Stimulated activated CD4-positive, alpha-beta T cell treated with anti-CD3 and anti-CD28 coated beads, TNF-alpha, amount 100 ng/mL, for 48 hours (primary cell): ENCODE results near the gene PRDM7.
"Not testable (repeated sequence)": the region's sequence is repeated elsewhere in the genome, so short reads cannot be mapped to it uniquely, and the experiment has no call there.

Experiments
- DNase-seq, 3 donors: peaks; one replicate each; pipeline ENCODE4 v3.0.0-alpha.2; 2020; ENCODE audit warnings: low read depth in 3 of 3

Gene PRDM7

GRCh38 chr16:90015586-90016338 is 61.4 kb downstream of the PRDM7 start:
- no peak for DNase-seq

GRCh38 chr16:90012991-90013745 is 64.0 kb downstream of the PRDM7 start:
- no peak for DNase-seq

- no peak for DNase-seq
Observed at GRCh38 chr16:90011908-90012501, 65.1 kb downstream of the PRDM7 start.

- no peak for DNase-seq
Observed at GRCh38 chr16:90011508-90011819, 65.7 kb downstream of the PRDM7 start.

GRCh38 chr16:90010676-90011507 is 66.2 kb downstream of the PRDM7 start:
- DNase-seq = no peak

GRCh38 chr16:90009172-90009899 is 67.8 kb downstream of the PRDM7 start:
- no peak for DNase-seq

GRCh38 chr16:90008708-90009145 is 68.4 kb downstream of the PRDM7 start:
- DNase-seq = peak; percentile 21 to 54 (median 35)

GRCh38 chr16:90007635-90008234 is 69.4 kb downstream of the PRDM7 start:
- not testable (repeated sequence) for DNase-seq

- DNase-seq = no peak
Observed at GRCh38 chr16:90007015-90007414, 70.1 kb downstream of the PRDM7 start.
